SH-SY5Y (cell line): ENCODE data around the gene ASS1.

ENCODE experiments used
- GATA2 ChIP-seq: IDR thresholded peaks from 2 replicates; pipeline ENCODE4 v1.6.1; 2011; ENCODE audit warnings: mild to moderate bottlenecking, low read depth, low read length
- GATA3 ChIP-seq: IDR thresholded peaks from 2 replicates; pipeline ENCODE4 v1.6.1; 2011; ENCODE audit warnings: low read depth, mild to moderate bottlenecking, low read length, moderate library complexity

DNA sequence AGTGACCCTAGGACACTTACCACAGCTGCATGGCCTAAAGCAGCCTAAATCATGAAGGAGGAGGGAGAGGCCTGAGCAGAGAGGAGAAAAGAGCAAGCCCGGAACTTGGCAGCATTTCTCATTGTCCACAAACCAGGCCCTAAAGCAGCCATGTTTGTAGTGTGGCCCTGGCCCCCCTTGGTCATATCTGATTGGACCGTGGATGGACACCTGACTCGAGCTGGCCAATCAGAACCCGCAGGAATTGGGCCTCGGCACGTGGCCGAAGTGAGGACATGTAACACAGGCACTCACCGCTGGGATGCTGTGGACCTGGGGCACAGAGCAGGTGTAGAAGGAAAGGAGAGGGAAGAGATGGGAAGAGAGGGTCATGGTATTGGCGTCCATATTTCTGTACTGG, 56.9 kb downstream of the ASS1 start:
- no peak for TF ChIP-seq GATA2
- no peak for TF ChIP-seq GATA3
